PC-3 (cell line): Measurements from ENCODE around the gene ABCC9. TPM values are rescaled to one million over a fixed set of nuclear protein-coding genes. Genes with fewer than 3 reads are reported as not detected.

Source experiments
- ATAC-seq: fragments of 200-7000 bp; cut with Tn5 transposase; 2 replicates; pipeline ENCODE4 v1.9.1; 2020; ENCODE audit warnings: mild to moderate bottlenecking, moderate library complexity
- BruUV-seq: library from RNA; stranded (reverse); fragments of 400-500 nt; replicated peaks from 2 replicates; lab custom pipeline; 2021; lab: Mats Ljungman, UMichigan
- CTCF ChIA-PET: fragments of 300-600 bp; sonication (Branson Sonifier 250); formaldehyde crosslinking; loops from one replicate; lab custom pipeline; 2022; ENCODE audit warnings: antibody characterized with exemption; lab: Charles Lee
- POLR2A ChIA-PET: fragments of 300-600 bp; sonication (Branson Sonifier 250); formaldehyde crosslinking; loops from one replicate; lab custom pipeline; 2022; ENCODE audit warnings: antibody characterized with exemption; ENCODE audit not compliant: unreplicated experiment; lab: Charles Lee
- DNase-seq: peaks from one replicate; pipeline ENCODE4 v3.0.0-alpha.2; 2015
- H2AFZ ChIP-seq: fragments of 300-600 bp; sonication (generic); 2 replicates; pipeline ENCODE4 v1.6.0; 2016; ENCODE audit warnings: antibody characterized with exemption, low read length
- H3F3A ChIP-seq: fragments of 300-600 bp; sonication (generic); one replicate; pipeline ENCODE4 v1.6.0; 2017; ENCODE audit warnings: antibody characterized with exemption, low read length, control low read depth, mild to moderate bottlenecking; ENCODE audit not compliant: unreplicated experiment
- H3K27ac ChIP-seq: fragments of 300-600 bp; sonication (generic); 2 replicates; pipeline ENCODE4 v1.5.1; 2016; ENCODE audit warnings: mild to moderate bottlenecking, low read length
- H3K27me3 ChIP-seq: fragments of 300-600 bp; sonication (generic); 2 replicates; pipeline ENCODE4 v1.6.1; 2016; ENCODE audit warnings: low read length, mixed read lengths
- H3K36me3 ChIP-seq: fragments of 300-600 bp; sonication (generic); 2 replicates; pipeline ENCODE4 v1.6.1; 2016; ENCODE audit warnings: low read depth, mixed run types, low read length, mixed read lengths
- H3K4me1 ChIP-seq: fragments of 300-600 bp; sonication (generic); 2 replicates; pipeline ENCODE4 v1.5.1; 2016; ENCODE audit warnings: low read length; ENCODE audit not compliant: insufficient read depth
- H3K4me2 ChIP-seq: fragments of 300-600 bp; sonication (generic); 2 replicates; pipeline ENCODE4 v1.6.0; 2016; ENCODE audit warnings: low read length
- H3K4me3 ChIP-seq: fragments of 300-600 bp; sonication (generic); 2 replicates; pipeline ENCODE4 v1.5.1; 2016; ENCODE audit warnings: mild to moderate bottlenecking, low read length, mixed read lengths
- H3K79me2 ChIP-seq: fragments of 300-600 bp; sonication (generic); 2 replicates; pipeline ENCODE4 v1.6.1; 2017; ENCODE audit warnings: low read length, mixed read lengths
- H3K9ac ChIP-seq: fragments of 300-600 bp; sonication (generic); 2 replicates; pipeline ENCODE4 v1.6.0; 2016; ENCODE audit warnings: mild to moderate bottlenecking, low read length
- H3K9me2 ChIP-seq: fragments of 300-600 bp; sonication (generic); replicated peaks from 2 replicates; pipeline ENCODE4 v1.6.1; 2016; ENCODE audit warnings: mixed run types, low read length, mixed read lengths
- H3K9me3 ChIP-seq: fragments of 300-600 bp; sonication (generic); 2 replicates; pipeline ENCODE4 v1.6.1; 2016; ENCODE audit warnings: low read length, mixed read lengths
- H4K20me1 ChIP-seq: fragments of 300-600 bp; sonication (generic); 2 replicates; pipeline ENCODE4 v1.6.1; 2016; ENCODE audit warnings: low read length, mixed read lengths
- EZH2 ChIP-seq: fragments of 300-600 bp; sonication (generic); IDR thresholded peaks from one replicate; pipeline ENCODE4 v1.6.1; 2017; ENCODE audit warnings: antibody characterized with exemption, mild to moderate bottlenecking, low read length; ENCODE audit not compliant: unreplicated experiment
- EZH2phosphoT487 ChIP-seq: fragments of 300-600 bp; sonication (generic); IDR thresholded peaks from 2 replicates; pipeline ENCODE4 v1.6.1; 2018; ENCODE audit warnings: mild to moderate bottlenecking, antibody characterized with exemption, low read length, borderline replicate concordance
- intact Hi-C: fragments of 100-400 bp; cut with micrococcal nuclease; formaldehyde crosslinking; loops from 2 replicates; pipeline ENCODE4 v1.9.0; 2023
- total RNA-seq: library from RNA; depleted of rRNA; stranded (reverse); fragments of >200 nt; gene quantifications from 2 replicates; pipeline ENCODE4 v1.2.3, GENCODE V29; 2014
- TF ChIP-seq, protein P1 (sequence below): fragments of 300-600 bp; sonication (generic); conservative IDR thresholded peaks from 2 replicates; pipeline ENCODE4 v1.5.1; 2017; ENCODE audit warnings: antibody characterized with exemption, low read depth, mild to moderate bottlenecking, low read length

ABCC9 gene
- total RNA-seq, 1 experiment from 2014 or later = 0.33 TPM

DNA sequence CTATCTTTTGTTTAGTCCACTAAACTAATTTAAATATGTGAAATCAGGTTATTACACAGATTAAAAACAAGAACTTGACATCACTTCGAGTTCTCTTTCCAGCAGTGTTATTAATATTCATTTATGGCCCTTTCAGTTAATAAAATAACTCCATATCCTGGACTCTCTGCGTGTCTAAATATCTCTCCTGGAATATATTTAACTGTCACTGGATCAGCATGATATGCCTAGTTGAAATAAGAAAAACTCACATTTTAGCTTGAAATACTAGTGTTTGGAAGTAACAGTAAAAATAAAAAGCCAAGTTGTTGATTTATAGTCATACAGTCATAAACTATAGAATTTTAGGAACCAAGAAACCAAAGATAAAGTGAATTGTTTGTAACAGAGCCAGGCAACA, 45.6 kb downstream of the ABCC9 start:
- Histone ChIP-seq H2AFZ (no peak overlapping the region), H3K79me2 (no peaks in the 10 kb centered on the region), H3K27me3 (no peaks in the 10 kb centered on the region), H3K36me3 (no peaks in the 10 kb centered on the region), H3K4me2 (no peak overlapping the region), H3K4me1 (no peaks in the 10 kb centered on the region), H3K9me2 (no peaks in the 10 kb centered on the region), H3K9me3 (no peaks in the 10 kb centered on the region), H3K27ac (no peak overlapping the region), H3K9ac (no peak overlapping the region), H4K20me1 (no peaks in the 10 kb centered on the region), H3K4me3 (no peak overlapping the region), H3F3A (no peaks in the 10 kb centered on the region)
- ChIA-PET CTCF (no interaction called here), POLR2A (no interaction called here)
- intact Hi-C loops = no loop called here
- BruUV-seq = no TSS peak
- DNase-seq = no peak
- ATAC-seq = no peak
- TF ChIP-seq EZH2 (no peak), EZH2phosphoT487 (no peak)
- TF ChIP-seq, protein P1, sequence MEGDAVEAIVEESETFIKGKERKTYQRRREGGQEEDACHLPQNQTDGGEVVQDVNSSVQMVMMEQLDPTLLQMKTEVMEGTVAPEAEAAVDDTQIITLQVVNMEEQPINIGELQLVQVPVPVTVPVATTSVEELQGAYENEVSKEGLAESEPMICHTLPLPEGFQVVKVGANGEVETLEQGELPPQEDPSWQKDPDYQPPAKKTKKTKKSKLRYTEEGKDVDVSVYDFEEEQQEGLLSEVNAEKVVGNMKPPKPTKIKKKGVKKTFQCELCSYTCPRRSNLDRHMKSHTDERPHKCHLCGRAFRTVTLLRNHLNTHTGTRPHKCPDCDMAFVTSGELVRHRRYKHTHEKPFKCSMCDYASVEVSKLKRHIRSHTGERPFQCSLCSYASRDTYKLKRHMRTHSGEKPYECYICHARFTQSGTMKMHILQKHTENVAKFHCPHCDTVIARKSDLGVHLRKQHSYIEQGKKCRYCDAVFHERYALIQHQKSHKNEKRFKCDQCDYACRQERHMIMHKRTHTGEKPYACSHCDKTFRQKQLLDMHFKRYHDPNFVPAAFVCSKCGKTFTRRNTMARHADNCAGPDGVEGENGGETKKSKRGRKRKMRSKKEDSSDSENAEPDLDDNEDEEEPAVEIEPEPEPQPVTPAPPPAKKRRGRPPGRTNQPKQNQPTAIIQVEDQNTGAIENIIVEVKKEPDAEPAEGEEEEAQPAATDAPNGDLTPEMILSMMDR = no peak

DNA sequence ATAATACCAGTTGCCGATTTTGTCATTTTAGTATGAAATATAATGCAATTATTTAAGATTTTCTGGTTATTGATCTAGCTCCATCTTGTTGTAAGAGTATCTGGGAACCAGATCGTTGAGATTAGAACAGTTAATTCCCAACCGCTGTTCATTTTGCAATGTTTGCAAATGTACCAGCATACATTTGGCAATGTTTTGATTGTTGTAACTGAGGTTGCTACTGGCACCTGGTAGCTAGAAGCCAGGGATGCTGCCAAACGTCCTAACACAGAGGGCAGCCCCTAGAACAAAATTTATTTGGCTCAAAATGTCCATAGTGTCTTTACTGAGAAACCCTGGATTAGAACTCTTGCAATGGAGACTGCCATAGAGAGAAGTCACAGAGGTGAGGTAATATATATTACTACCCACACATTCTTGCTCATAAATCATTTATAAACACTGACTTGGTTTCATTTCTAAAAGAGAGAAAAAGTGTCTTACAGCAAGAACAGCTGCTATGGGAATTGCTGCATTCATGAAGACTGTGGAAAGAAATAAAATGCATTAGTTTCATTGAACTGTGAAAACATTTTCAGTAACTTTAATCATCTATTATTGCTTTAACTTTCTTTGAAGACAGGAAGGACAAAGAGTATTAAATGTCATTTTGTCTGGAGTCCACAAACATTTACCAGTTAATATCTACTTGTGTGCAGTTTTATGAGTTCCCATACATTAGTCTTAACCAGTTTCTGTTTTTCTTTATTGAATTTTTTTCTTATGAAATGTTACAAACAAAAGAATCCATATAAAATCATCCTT, 46.2 kb downstream of the ABCC9 start:
- Histone ChIP-seq H3K4me2 (no peak overlapping the region), H3K36me3 (no peaks in the 10 kb centered on the region), H3K9me3 (no peaks in the 10 kb centered on the region), H3K4me3 (no peak overlapping the region), H3K9me2 (no peaks in the 10 kb centered on the region), H4K20me1 (no peaks in the 10 kb centered on the region), H3K27ac (no peak overlapping the region), H3K79me2 (no peaks in the 10 kb centered on the region), H3K4me1 (no peaks in the 10 kb centered on the region), H3K9ac (no peak overlapping the region), H3F3A (no peaks in the 10 kb centered on the region), H3K27me3 (no peaks in the 10 kb centered on the region), H2AFZ (no peak overlapping the region)
- DNase-seq = no peak
- TF ChIP-seq EZH2phosphoT487 (no peak), EZH2 (no peak)
- TF ChIP-seq, protein P1 = no peak
- no TSS peak for BruUV-seq
- no peak for ATAC-seq
- intact Hi-C loops = no loop called here
- ChIA-PET POLR2A (no interaction called here), CTCF (no interaction called here)

DNA sequence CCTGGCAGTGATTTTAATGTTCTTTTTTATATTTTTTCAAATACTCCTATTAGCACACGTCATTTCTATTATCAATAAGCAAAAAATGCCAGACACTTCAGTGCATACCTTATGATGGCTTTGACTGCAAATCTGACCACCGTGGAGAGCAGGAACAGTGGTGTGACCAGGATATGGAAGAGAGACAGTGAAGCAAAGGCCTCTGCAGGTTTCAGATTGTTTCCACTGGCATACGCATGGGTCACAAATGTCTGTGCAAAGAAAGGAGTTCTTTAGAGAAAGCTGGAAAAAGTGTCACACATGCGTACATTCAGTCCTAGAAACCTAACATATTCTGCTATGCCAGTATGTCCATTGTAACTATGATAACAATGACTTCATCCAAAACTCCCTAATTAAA, 47.3 kb downstream of the ABCC9 start:
- H3K4me1 ChIP-seq = no peaks in the 10 kb centered on the region
- H3K27ac ChIP-seq = no peak overlapping the region
- no peaks in the 10 kb centered on the region for H3F3A ChIP-seq
- no peaks in the 10 kb centered on the region for H3K9me3 ChIP-seq
- no peak overlapping the region for H3K4me2 ChIP-seq
- TF ChIP-seq EZH2 (no peak), EZH2phosphoT487 (no peak)
- TF ChIP-seq, protein P1 = no peak
- DNase-seq = no peak
- POLR2A ChIA-PET = no interaction called here
- no peaks in the 10 kb centered on the region for H3K36me3 ChIP-seq
- no peaks in the 10 kb centered on the region for H4K20me1 ChIP-seq
- no peak overlapping the region for H3K9ac ChIP-seq
- BruUV-seq = no TSS peak
- no peaks in the 10 kb centered on the region for H3K27me3 ChIP-seq
- CTCF ChIA-PET = no interaction called here
- intact Hi-C loops = no loop called here
- no peaks in the 10 kb centered on the region for H3K9me2 ChIP-seq
- no peak for ATAC-seq
- no peak overlapping the region for H3K4me3 ChIP-seq
- no peak overlapping the region for H2AFZ ChIP-seq
- no peaks in the 10 kb centered on the region for H3K79me2 ChIP-seq
